HK-2 (cell line): ENCODE measurements around the gene ZNF575.
"Not testable (repeated sequence)": the region's sequence is repeated elsewhere in the genome, so short reads cannot be mapped to it uniquely, and the experiment has no call there.

Source experiments
- DNase-seq: peaks from one replicate; pipeline ENCODE4 v3.0.0-alpha.2; 2018; ENCODE audit not compliant: unreplicated experiment

The ZNF575 gene

GRCh38 chr19:43511324-43511723, 21.7 kb upstream of the ZNF575 start:
- no peak for DNase-seq

- not testable (repeated sequence) for DNase-seq
Observed at GRCh38 chr19:43512399-43512798, 20.6 kb upstream of the ZNF575 start.

- DNase-seq, result no peak
Observed at GRCh38 chr19:43518051-43518450, 14.9 kb upstream of the ZNF575 start.

- peak; percentile 81 for DNase-seq
Observed at GRCh38 chr19:43519436-43520088, 13.4 kb upstream of the ZNF575 start.

- DNase-seq, result no peak
Observed at GRCh38 chr19:43522929-43523328, 10.1 kb upstream of the ZNF575 start.

GRCh38 chr19:43523696-43524095, 9.3 kb upstream of the ZNF575 start:
- DNase-seq, result not testable (repeated sequence)

- DNase-seq, result peak; percentile 41
Observed at GRCh38 chr19:43524922-43525835, 7.8 kb upstream of the ZNF575 start.

GRCh38 chr19:43525836-43526771, 6.9 kb upstream of the ZNF575 start:
- peak; percentile 38 for DNase-seq

- DNase-seq, result peak; percentile 71
Observed at GRCh38 chr19:43526884-43527859, 5.8 kb upstream of the ZNF575 start, which contains the start of gene ETHE1. ETHE1 (minus strand) TSS chr19:43527201; CDS start chr19:43527177, 24 bp downstream.

- DNase-seq, result peak; percentile 59
Observed at GRCh38 chr19:43527860-43528622, 4.9 kb upstream of the ZNF575 start.

GRCh38 chr19:43532571-43532961, 422 bp upstream of the ZNF575 start:
- peak; percentile 64 for DNase-seq

- no peak for DNase-seq
Observed at GRCh38 chr19:43533546-43534304, 737 bp downstream of the ZNF575 start.

GRCh38 chr19:43534305-43534815, 1.4 kb downstream of the ZNF575 start:
- no peak for DNase-seq

GRCh38 chr19:43534816-43535761, 2.1 kb downstream of the ZNF575 start:
- DNase-seq, result no peak

GRCh38 chr19:43538922-43539321, 5.9 kb downstream of the ZNF575 start:
- no peak for DNase-seq

GRCh38 chr19:43540381-43540780, 7.4 kb downstream of the ZNF575 start:
- DNase-seq, result no peak

- no peak for DNase-seq
Observed at GRCh38 chr19:43541920-43542650, 9.1 kb downstream of the ZNF575 start.
